Left lung (tissue), 10 donors: ENCODE results near the gene SPRY4. TPM values are rescaled to one million over a fixed set of nuclear protein-coding genes. Genes with fewer than 3 reads are reported as not detected.
A peak's percentile ranks its signal among the peaks of the same experiment; 100 is the strongest.
"Not testable (repeated sequence)": the region's sequence is repeated elsewhere in the genome, so short reads cannot be mapped to it uniquely, and the experiment has no call there.

Experiments
- ATAC-seq: fragments of 200-7000 bp; cut with Tn5 transposase; one replicate; pipeline ENCODE4 v1.9.1; 2020; ENCODE audit warnings: moderate library complexity
- DNase-seq, 4 donors: peaks; one replicate each; pipeline ENCODE4 v3.0.0-alpha.2; 2013 to 2020
- H3K27ac ChIP-seq, 2 donors: fragments of 200-600 bp; sonication (generic) in 1 of 2; one replicate each; pipeline versions ENCODE4 v1.5.0 to v1.8.0; 2020 to 2021
- H3K27me3 ChIP-seq, 2 donors: fragments of 200-600 bp; sonication (generic) in 1 of 2; one replicate each; pipeline versions ENCODE4 v1.5.0 to v1.8.0; 2020 to 2021
- H3K36me3 ChIP-seq, 2 donors: fragments of 200-600 bp; sonication (generic) in 1 of 2; one replicate each; pipeline versions ENCODE4 v1.5.0 to v1.8.0; 2020 to 2021
- H3K4me1 ChIP-seq, 2 donors: fragments of 200-600 bp; one replicate each; pipeline ENCODE4 v1.8.0; 2021
- H3K4me3 ChIP-seq, 2 donors: fragments of 200-600 bp; sonication (generic) in 1 of 2; one replicate each; pipeline versions ENCODE4 v1.5.0 to v1.8.0; 2020 to 2021; ENCODE audit warnings: mild to moderate bottlenecking in 1 of 2
- H3K9me3 ChIP-seq, 2 donors: fragments of 200-600 bp; sonication (generic) in 1 of 2; one replicate each; pipeline versions ENCODE4 v1.5.0 to v1.8.0; 2020 to 2021
- intact Hi-C, 2 donors: fragments of 100-400 bp; cut with DNase I; formaldehyde crosslinking; loops; one replicate each; pipeline versions ENCODE4 v1.11.2 to v1.14.2; 2022
- polyA plus RNA-seq, 6 donors: library from polyadenylated mRNA; unstranded; fragments of 120-200 nt; gene quantifications; one replicate each; pipeline ENCODE4 v1.2.1, GENCODE V29; 2013; ENCODE audit not compliant: insufficient read length in 6 of 6
- total RNA-seq, 2 donors: library from RNA; stranded (reverse); fragmentation: NEBNext Ultra II Directional; extraction: Animal tissue kit (Norgen Biotek cat#: 25700); gene quantifications; one replicate each; pipeline ENCODE4 v1.2.1, GENCODE V29; 2021
- TF ChIP-seq, protein P1 (sequence below), 2 donors: fragments of 200-600 bp; sonication (generic) in 1 of 2; IDR thresholded peaks; one replicate each; pipeline versions ENCODE4 v1.5.0 to v1.8.0; 2021; ENCODE audit warnings: antibody characterized with exemption in 2 of 2
- donor health status: DM: no; HTN: yes; CAD: no.
- donor health status: DM: no; HTN: no; CAD: no.

The SPRY4 gene
- total and polyA plus RNA-seq, 8 donors = 28.9 to 56.5 (median 45.9) TPM

DNA sequence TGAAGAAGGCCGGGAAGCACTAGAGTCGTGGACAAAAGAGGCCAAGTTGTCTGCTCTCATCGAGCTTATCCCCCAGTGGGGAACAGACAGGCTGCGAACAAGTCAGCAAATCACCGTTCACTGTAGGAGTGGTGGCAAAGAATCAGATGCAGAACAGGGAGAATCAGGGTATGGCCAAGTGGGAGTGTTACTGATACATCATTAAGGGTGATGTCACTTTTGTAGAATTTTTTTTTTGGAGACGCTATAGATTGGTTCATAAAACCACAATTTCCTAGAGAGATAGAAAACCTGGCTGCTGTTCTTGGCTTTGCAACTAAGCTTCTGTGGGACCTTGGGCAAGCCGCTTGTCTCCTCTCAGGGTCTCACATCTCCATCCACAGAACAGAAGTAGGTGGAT lies 21.3 kb downstream of the SPRY4 start:
- H3K36me3 ChIP-seq = no peaks in the 10 kb centered on the region
- DNase-seq (no peak), ATAC-seq (no peak)
- TF ChIP-seq, protein P1, sequence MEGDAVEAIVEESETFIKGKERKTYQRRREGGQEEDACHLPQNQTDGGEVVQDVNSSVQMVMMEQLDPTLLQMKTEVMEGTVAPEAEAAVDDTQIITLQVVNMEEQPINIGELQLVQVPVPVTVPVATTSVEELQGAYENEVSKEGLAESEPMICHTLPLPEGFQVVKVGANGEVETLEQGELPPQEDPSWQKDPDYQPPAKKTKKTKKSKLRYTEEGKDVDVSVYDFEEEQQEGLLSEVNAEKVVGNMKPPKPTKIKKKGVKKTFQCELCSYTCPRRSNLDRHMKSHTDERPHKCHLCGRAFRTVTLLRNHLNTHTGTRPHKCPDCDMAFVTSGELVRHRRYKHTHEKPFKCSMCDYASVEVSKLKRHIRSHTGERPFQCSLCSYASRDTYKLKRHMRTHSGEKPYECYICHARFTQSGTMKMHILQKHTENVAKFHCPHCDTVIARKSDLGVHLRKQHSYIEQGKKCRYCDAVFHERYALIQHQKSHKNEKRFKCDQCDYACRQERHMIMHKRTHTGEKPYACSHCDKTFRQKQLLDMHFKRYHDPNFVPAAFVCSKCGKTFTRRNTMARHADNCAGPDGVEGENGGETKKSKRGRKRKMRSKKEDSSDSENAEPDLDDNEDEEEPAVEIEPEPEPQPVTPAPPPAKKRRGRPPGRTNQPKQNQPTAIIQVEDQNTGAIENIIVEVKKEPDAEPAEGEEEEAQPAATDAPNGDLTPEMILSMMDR (IDR thresholded peaks at IDR 0.05) = no peak
- no peaks in the 10 kb centered on the region for H3K4me1 ChIP-seq
- no peaks in the 10 kb centered on the region for H3K9me3 ChIP-seq
- no peaks in the 10 kb centered on the region for H3K27me3 ChIP-seq
- intact Hi-C loops = no loop called here
- H3K4me3 ChIP-seq = no peak overlapping the region
- H3K27ac ChIP-seq = no peak overlapping the region

DNA sequence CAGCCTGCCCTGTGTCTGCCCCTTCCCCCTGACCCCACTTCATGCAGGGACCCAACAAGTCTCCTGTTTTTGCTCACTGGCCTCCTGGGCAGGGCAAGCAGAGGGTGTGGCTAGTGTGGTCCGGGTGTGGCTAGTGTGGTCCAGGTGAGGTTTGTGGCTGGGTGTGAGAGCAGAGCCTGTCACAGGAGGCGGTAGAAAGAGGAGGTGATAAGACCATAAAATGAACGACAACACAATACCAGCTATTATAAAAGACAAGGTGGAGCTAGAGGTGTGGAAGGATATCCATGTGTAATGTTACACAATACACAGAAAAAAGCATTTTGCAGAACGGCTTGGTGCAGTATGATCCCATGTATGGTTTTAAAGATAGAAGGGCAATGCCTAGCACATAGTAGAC lies 23.3 kb downstream of the SPRY4 start:
- intact Hi-C loops = no loop called here

DNA sequence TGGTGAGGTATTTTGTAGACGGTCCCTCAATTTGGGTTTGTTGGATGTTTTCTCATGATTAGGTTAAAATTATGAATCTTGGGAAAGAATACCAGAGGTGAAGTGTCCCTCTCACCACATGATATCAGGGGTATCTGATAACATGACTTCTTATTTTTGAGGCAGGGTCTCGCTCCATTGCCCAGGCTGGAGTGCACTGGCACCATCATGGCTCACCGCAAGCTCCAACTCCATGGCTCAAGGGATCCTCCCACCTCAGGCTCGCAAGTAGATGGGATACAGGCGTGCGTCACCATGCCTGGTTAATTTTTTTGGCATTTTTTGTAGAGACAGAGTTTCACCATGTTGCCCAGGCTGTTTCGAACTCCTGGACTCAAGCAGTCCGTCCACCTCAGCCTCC lies 24.1 kb downstream of the SPRY4 start:
- no peaks in the 10 kb centered on the region for H3K9me3 ChIP-seq
- intact Hi-C loops = no loop called here
- ATAC-seq (no peak), DNase-seq (no peak)
- H3K4me3 ChIP-seq = no peak overlapping the region
- TF ChIP-seq, protein P1 (IDR thresholded peaks at IDR 0.05) = no peak
- no peak overlapping the region for H3K27ac ChIP-seq
- H3K36me3 ChIP-seq = no peaks in the 10 kb centered on the region
- peaks cover 6 to 11% of the 10 kb centered on the region in 2 donors for H3K4me1 ChIP-seq
- H3K27me3 ChIP-seq = no peaks in the 10 kb centered on the region

More for the DNA sequence above, 23.3 kb downstream of the SPRY4 start:
- Histone ChIP-seq H3K4me3 (no peak overlapping the region), H3K4me1 (peaks cover 2 to 3% of the 10 kb centered on the region in 2 donors), H3K27me3 (no peaks in the 10 kb centered on the region), H3K27ac (no peak overlapping the region), H3K9me3 (no peaks in the 10 kb centered on the region), H3K36me3 (no peaks in the 10 kb centered on the region)
- ATAC-seq = no peak
- TF ChIP-seq, protein P1 (IDR thresholded peaks at IDR 0.05) = no peak
- no peak for DNase-seq

DNA sequence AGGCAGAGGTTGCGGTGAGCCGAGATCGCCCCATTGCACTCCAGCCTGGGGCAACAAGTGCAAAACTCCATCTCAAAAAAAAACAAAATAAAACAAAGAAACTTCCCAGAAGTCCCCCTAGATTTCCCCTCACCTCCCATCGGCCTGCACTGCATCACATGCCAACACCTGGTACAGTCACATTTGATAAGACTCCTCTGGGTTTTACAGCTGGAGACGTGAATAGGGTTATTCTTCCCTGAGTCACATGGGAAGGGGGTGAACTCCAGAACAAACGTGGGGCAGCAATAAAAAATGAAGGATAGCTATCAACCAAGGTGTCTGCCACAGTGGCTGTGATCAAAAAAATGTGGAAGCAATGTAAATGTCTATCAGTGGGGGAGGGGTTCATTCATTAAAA lies 26.0 kb downstream of the SPRY4 start:
- Histone ChIP-seq H3K4me3 (no peak overlapping the region), H3K9me3 (no peaks in the 10 kb centered on the region), H3K4me1 (peaks cover 6 to 13% of the 10 kb centered on the region in 2 donors), H3K27me3 (no peaks in the 10 kb centered on the region), H3K36me3 (no peaks in the 10 kb centered on the region), H3K27ac (no peak overlapping the region)
- DNase-seq (no peak), ATAC-seq (no peak)
- TF ChIP-seq, protein P1 (IDR thresholded peaks at IDR 0.05) = no peak
- intact Hi-C loops = no loop called here

DNA sequence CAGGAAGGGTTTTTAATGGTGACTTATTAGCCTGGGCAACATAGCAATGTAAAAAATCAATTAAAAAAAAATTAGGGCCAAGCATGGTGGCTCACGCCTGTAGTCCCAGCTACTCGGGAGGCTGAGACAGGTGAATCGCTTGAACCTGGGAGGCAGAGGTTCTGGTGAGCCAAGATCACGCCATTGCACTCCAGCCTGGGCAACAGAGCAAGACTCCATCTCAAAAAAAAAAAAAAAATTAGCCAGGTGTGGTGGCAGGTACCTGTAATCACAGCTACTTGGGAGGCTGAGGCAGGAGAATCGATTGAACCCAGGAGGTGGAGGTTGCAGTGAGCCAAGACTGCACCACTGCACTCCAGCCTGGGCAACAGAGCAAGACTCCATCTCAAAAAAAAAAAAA lies 27.0 kb downstream of the SPRY4 start:
- H3K36me3 ChIP-seq, H3K27ac ChIP-seq, H3K9me3 ChIP-seq, H3K27me3 ChIP-seq, ATAC-seq, intact Hi-C loops, H3K4me3 ChIP-seq, DNase-seq: not testable (repeated sequence)
- peaks cover 6 to 13% of the 10 kb centered on the region in 2 donors for H3K4me1 ChIP-seq

DNA sequence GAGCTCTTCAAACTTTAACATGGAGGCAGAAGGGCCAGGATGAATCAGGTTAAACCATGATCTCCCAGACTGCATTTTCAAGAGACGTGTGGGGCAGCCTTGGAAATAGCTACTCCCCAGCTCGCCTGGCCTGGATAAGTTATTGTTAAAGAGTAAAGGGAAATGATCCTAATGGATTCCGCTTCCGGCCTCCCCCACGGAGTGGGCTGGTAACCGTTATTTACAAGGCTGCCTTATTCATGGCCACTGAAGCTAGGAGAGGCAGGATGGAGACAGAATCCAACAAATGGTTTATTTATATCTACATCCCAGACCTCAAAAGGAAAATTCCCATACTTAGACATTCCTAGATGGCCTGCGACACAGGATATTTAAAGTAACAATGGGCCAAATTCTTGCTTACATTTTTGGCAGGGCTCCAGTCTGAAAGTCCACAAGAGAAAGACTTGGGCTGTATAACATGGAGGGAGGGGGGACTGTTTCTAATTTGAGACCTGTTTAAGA lies 27.9 kb downstream of the SPRY4 start:
- DNase-seq (peak in 2 of 4 donors; percentile 54 to 69), ATAC-seq (peak; percentile 63)
- Histone ChIP-seq H3K27me3 (no peaks in the 10 kb centered on the region), H3K36me3 (no peaks in the 10 kb centered on the region), H3K27ac (peak overlapping the region; percentile 18 to 44), H3K4me1 (peaks cover 6 to 13% of the 10 kb centered on the region in 2 donors), H3K9me3 (no peaks in the 10 kb centered on the region), H3K4me3 (no peak overlapping the region)
- TF ChIP-seq, protein P1 (IDR thresholded peaks at IDR 0.05) = no peak
- intact Hi-C loops = no loop called here
